GM12878 (cell line): ENCODE results near the gene RAPGEF1. TPM values are rescaled to one million over a fixed set of nuclear protein-coding genes. Genes with fewer than 3 reads are reported as not detected.
A peak's percentile ranks its signal among the peaks of the same experiment; 100 is the strongest.

ENCODE experiments used
- BCL11A ChIP-seq: IDR thresholded peaks from 2 replicates; pipeline ENCODE4 v1.6.1; 2011; ENCODE audit warnings: low read depth, low read length
- BCLAF1 ChIP-seq: fragments of 450-650 bp; IDR thresholded peaks from 2 replicates; pipeline ENCODE4 v1.6.1; 2017; ENCODE audit warnings: antibody characterized with exemption, mild to moderate bottlenecking, moderate library complexity
- CBX5 ChIP-seq: sonication (generic); IDR thresholded peaks from 2 replicates; pipeline ENCODE4 v1.6.1; 2016; ENCODE audit warnings: low read depth, moderate library complexity, mild to moderate bottlenecking, inconsistent platforms
- E2F4 ChIP-seq: IDR thresholded peaks from 2 replicates; pipeline ENCODE4 v1.6.1; 2012; ENCODE audit warnings: low read depth, low read length, improper control_type of control experiment
- HDAC2 ChIP-seq: fragments of 200-600 bp; sonication (generic); IDR thresholded peaks from 2 replicates; pipeline ENCODE4 v1.6.1; 2017
- IRF5 ChIP-seq: fragments of 450-650 bp; IDR thresholded peaks from 2 replicates; pipeline ENCODE4 v1.6.1; 2017; ENCODE audit warnings: borderline replicate concordance
- JUND ChIP-seq: IDR thresholded peaks from 2 replicates; pipeline ENCODE4 v1.6.1; 2012; ENCODE audit warnings: low read depth, mild to moderate bottlenecking, low read length, improper control_type of control experiment, moderate library complexity
- KDM1A ChIP-seq: fragments of 200-600 bp; sonication (generic); IDR thresholded peaks from 2 replicates; pipeline ENCODE4 v1.6.1; 2016; ENCODE audit warnings: borderline replicate concordance
- MEF2B ChIP-seq: fragments of 450-650 bp; IDR thresholded peaks from 2 replicates; pipeline ENCODE4 v1.6.1; 2018; ENCODE audit warnings: mild to moderate bottlenecking, moderate library complexity; ENCODE audit not compliant: partially characterized antibody, poor library complexity, severe bottlenecking
- NFYA ChIP-seq: IDR thresholded peaks from 2 replicates; pipeline ENCODE4 v1.6.1; 2011; ENCODE audit warnings: low read depth, mild to moderate bottlenecking, low read length, improper control_type of control experiment, borderline replicate concordance
- PAX8 ChIP-seq: fragments of 450-650 bp; IDR thresholded peaks from 2 replicates; pipeline ENCODE4 v1.6.1; 2017; ENCODE audit warnings: mild to moderate bottlenecking, moderate library complexity
- POLR2AphosphoS5 ChIP-seq: IDR thresholded peaks from 2 replicates; pipeline ENCODE4 v1.6.1; 2011; ENCODE audit warnings: mild to moderate bottlenecking, low read length, inconsistent platforms
- POU2F2 ChIP-seq: IDR thresholded peaks from 3 replicates; pipeline ENCODE4 v1.6.1; 2011; ENCODE audit warnings: low read depth, mild to moderate bottlenecking, low read length, borderline replicate concordance
- RAD51 ChIP-seq: fragments of 450-650 bp; IDR thresholded peaks from 2 replicates; pipeline ENCODE4 v1.6.1; 2016; ENCODE audit warnings: moderate library complexity, mild to moderate bottlenecking, inconsistent platforms
- SMC3 ChIP-seq: IDR thresholded peaks from 2 replicates; pipeline ENCODE4 v1.6.1; 2011; ENCODE audit warnings: low read length, improper control_type of control experiment, borderline replicate concordance
- SPI1 ChIP-seq: IDR thresholded peaks from 2 replicates; pipeline ENCODE4 v1.6.1; 2011; ENCODE audit warnings: low read depth, mild to moderate bottlenecking, low read length, moderate library complexity, borderline replicate concordance; ENCODE audit not compliant: insufficient read depth
- SREBF1 ChIP-seq: IDR thresholded peaks from 2 replicates; pipeline ENCODE4 v1.6.1; 2012; ENCODE audit warnings: mild to moderate bottlenecking, low read length
- WRNIP1 ChIP-seq: IDR thresholded peaks from 2 replicates; pipeline ENCODE4 v1.6.1; 2011; ENCODE audit warnings: low read depth, low read length, improper control_type of control experiment, borderline replicate concordance
- YBX1 ChIP-seq: fragments of 450-650 bp; IDR thresholded peaks from 2 replicates; pipeline ENCODE4 v1.6.1; 2016; ENCODE audit warnings: antibody characterized with exemption
- ZBTB11 ChIP-seq: fragments of 450-650 bp; formaldehyde crosslinking; IDR thresholded peaks from 2 replicates; pipeline ENCODE4 v1.5.0; 2022; ENCODE audit warnings: mild to moderate bottlenecking, missing genetic modification characterization
- ZNF217 ChIP-seq: fragments of 450-650 bp; IDR thresholded peaks from 2 replicates; pipeline ENCODE4 v1.6.1; 2017; ENCODE audit warnings: antibody characterized with exemption, mild to moderate bottlenecking
- ZZZ3 ChIP-seq: IDR thresholded peaks from 2 replicates; pipeline ENCODE4 v1.6.1; 2011; ENCODE audit warnings: low read depth; ENCODE audit not compliant: control insufficient read depth, insufficient read length
- polyA plus RNA-seq, 11 experiments: library from polyadenylated mRNA; depleted of rRNA in 4 of 11; unstranded in 6 of 11; stranded (reverse) in 5 of 11; fragments of >200 nt; fragmentation: Nextera tagmentation in 4 of 11; fragmentation: Illumina TruSeq in 1 of 11; extraction: Ambion mirVana in 4 of 11; extraction: Trizol in 1 of 11; gene quantifications; 1 replicate in 1 of 11; 2 replicates in 10 of 11; pipeline versions ENCODE4 v1.2.1 to v1.2.3, GENCODE V29; 2011 to 2016; ENCODE audit warnings: inconsistent platforms in 2 of 11, missing spikeins in 2 of 11, low read depth in 1 of 11
- total RNA-seq, 4 experiments: library from RNA; depleted of rRNA in 3 of 4; stranded (reverse); fragments of >200 nt in 3 of 4; fragmentation: Illumina TruSeq in 1 of 4; extraction: Trizol in 1 of 4; gene quantifications; 2 replicates each; pipeline versions ENCODE4 v1.2.1 to v1.2.3, GENCODE V29; 2013 to 2021

RAPGEF1 gene
- total and polyA plus RNA-seq, 10 of the 15 experiments (the other 5 are each of a cell fraction or from before 2014, with no cell fraction given), result 0.42 to 113 (median 45.9) TPM

DNA sequence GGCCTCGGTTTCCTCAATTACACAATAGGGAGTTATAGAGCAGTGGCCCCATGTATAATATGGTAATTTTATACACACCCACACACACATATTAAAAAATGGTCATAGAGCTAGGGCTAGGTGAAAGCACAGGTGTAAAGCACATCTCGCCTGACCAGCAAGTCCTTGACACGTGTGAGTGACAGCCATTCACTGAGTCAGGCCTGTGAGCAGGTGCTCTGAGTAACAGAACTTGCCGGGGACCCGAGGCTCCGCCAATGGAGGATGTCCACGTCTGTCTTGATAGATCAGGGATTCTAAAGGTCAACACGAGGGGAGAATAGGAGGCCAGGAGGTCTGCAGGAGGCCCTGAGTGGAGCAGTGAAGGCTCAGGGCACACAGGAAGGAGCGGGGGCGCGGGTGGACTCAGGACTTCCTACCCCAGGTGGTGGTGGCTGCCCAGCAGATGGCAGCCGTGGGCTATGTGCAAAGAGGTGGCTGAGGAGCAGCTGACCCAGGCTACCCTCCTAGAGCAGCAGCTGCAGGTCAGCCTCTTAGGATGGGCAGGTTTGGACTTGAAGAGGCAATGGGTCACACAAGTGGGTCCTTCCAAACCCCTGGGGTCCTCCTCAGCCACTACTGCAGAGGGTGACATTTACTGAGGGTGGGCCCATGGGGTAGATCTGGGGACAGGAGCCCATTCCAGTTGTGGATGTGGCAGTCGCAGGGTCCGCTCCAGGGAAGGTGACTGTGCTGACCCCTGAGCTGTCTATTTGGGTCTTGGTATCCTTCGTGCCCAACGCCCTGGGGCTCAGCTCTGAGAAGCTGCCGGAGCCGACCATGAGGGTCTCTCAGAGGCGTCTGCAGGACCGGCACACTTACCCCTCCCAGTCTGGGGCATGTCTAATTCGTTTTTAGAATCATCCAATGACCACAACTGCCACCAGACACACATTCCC, 148.7 kb downstream of the RAPGEF1 start (continued):
- TF ChIP-seq ZBTB11 (CRISPR knock-in tag) (no peak), WRNIP1 (no peak), CBX5 (no peak), HDAC2 (no peak), SREBF1 (no peak), YBX1 (no peak), PAX8 (no peak), IRF5 (no peak), MEF2B (no peak), BCL11A (no peak), POU2F2 (0 out of 3 replicates have a peak, but pooled peaks have one; percentile 21), BCLAF1 (no peak), KDM1A (no peak), NFYA (no peak), RAD51 (no peak), ZZZ3 (no peak), SMC3 (peak; percentile 93), POLR2AphosphoS5 (no peak; the same call in 1 of the 2 replicates), JUND (no peak), SPI1 (no peak; the same call in 1 of the 2 replicates), E2F4 (no peak), ZNF217 (no peak)
